IPS-NIHi11 (cell line): Measurements from ENCODE around the gene HBG2.
"Not testable (repeated sequence)": the region's sequence is repeated elsewhere in the genome, so short reads cannot be mapped to it uniquely, and the experiment has no call there.

Experiments used
- DNase-seq: peaks from one replicate; pipeline ENCODE4 v3.0.0; 2012; ENCODE audit warnings: mixed read lengths, low spot score

The HBG2 gene

GRCh38 chr11:5254646-5255413 lies at the start of gene HBG2:
Gene HBG2, minus strand, starts transcription at chr11:5254781. Its CDS starts 53 bp downstream, at chr11:5254728.
- not testable (repeated sequence) for DNase-seq

- DNase-seq: no peak
Measured at GRCh38 chr11:5304046-5304445, 49.5 kb upstream of the HBG2 start.

DNA sequence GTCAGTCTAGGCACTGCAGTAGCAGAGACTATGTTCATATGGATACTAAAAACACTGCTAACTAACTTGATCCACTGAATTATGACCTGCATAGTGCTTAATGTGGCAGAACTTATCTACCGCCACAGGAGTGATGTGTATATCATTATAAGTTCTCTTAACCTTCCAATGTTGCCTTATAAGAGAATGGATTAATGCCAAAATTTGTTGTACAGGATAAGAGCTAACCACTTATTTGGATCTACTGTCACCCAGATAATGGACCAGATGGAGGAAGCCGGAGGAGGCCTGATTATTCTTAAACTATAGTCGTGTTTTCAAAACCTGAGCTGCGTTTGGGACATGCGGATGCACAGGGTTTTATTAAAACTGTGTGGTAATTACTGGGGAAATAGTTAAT lies 49.0 kb upstream of the HBG2 start:
- no peak for DNase-seq

DNA sequence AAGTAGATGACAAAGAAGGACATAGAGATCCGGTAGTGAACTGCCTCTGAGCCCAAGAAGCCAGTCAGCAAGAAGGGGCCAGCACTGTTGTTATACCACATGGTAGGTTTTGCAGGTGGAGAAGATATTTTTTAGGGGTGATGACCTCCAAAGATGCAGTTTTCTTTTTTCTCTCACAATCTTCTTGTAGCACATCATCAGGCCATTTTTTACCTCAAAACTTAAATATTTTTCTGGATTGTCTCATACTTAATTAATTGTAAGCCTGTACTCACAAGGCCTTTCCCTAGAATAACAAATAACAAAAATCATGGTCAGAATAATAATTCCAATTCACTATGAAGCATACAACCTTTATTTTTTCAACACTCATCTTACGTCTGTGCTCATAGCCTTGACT lies 47.3 kb upstream of the HBG2 start, which contains the start of gene OR51B4:
Gene OR51B4, minus strand, starts transcription at position 101 of the 400 bp plus-strand sequence. Its CDS starts 0 bp downstream, at position 101.
- DNase-seq: no peak

- no peak for DNase-seq
Measured at GRCh38 chr11:5300251-5300650, 45.7 kb upstream of the HBG2 start.

GRCh38 chr11:5298451-5298850 lies 43.9 kb upstream of the HBG2 start:
- DNase-seq: no peak

DNA sequence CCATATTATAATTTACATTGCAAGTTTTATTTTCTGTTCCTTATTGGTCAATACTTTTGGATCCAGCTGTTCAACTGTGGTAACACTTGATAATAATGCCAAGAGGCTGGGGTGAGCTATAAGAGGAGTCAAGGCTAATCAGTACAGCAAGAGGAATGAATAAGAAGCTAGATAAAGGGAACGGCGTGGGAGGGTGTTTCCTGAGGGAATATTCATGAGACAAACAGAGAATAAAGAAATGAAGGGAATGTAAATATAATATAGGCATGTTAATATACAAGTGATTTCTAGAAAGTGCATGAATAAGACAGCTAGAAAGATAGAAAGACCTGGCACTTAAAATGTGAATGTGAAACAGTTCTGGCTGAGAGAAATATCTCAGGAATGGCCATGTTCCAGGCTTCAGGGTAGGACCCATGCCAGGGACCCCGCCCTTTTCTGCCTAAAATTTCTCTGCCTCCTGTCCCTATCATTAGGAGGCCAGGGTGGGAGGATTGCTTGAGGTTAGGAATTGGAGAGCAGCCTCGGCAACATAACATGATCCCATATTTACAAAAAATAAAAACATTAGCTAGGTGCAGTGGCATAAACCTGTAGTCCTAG lies 43.2 kb upstream of the HBG2 start:
- no peak for DNase-seq

- DNase-seq: not testable (repeated sequence)
Measured at GRCh38 chr11:5294342-5294995, 39.9 kb upstream of the HBG2 start.

GRCh38 chr11:5293028-5293427 lies 38.4 kb upstream of the HBG2 start:
- DNase-seq: no peak

DNA sequence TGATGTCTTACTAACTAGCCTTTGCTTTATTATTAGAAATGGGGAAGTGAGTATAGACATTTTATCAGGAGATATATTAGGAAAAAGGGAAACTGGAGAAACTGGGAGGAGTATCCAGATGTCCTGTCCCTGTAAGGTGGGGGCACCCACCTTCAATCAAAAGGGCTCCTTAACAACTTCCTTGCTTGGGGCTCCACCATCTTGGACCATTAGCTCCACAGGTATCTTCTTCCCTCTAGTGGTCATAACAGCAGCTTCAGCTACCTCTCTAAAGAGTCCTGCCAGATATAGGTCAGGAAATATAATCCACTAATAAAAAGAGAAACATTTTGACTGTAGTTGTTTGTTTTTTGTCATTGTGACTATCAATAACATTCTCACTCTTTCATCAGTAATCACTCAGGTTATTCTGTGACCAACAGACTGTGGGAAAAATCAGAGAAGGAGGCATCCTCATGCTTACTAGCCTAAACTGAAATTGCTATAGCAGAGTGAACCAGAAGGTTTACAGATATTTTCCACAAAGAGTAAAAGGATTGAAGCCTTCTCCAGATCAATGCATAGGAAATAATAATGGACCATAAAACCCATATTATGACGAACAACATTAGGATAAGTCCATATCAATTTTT lies 36.7 kb upstream of the HBG2 start:
- peak; percentile 34 for DNase-seq

- no peak for DNase-seq
Measured at GRCh38 chr11:5290106-5290505, 35.5 kb upstream of the HBG2 start.

GRCh38 chr11:5289696-5290095 lies 35.1 kb upstream of the HBG2 start:
- DNase-seq: no peak

DNA sequence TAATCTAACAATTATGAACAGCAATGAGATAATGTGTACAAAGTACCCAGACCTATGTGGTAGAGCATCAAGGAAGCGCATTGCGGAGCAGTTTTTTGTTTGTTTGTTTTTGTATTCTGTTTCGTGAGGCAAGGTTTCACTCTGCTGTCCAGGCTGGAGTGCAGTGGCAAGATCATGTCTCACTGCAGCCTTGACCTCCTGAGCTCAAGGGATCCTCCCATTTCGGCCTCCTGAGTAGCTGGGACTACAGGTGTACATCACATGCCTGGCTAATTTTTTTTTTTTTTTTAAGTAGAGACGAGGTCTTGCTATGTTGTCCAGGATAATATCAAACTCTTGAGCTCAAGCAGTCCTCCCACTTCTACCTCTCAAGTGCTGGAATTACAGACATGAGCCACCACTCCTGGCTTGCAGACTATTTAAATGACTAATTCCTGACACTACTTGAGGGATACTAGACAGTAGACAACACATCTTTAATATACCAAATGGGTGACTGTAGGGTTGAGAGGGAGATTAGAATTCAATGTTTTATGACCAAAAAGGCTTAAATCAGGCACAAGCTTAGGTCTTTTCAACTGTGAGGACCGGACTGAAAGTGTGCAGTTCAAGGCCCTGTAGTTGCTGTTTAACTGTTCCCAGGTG lies 34.4 kb upstream of the HBG2 start:
- no peak for DNase-seq

GRCh38 chr11:5288108-5288905 lies 33.7 kb upstream of the HBG2 start:
- no peak for DNase-seq

GRCh38 chr11:5286901-5287300 lies 32.3 kb upstream of the HBG2 start:
- no peak for DNase-seq

DNA sequence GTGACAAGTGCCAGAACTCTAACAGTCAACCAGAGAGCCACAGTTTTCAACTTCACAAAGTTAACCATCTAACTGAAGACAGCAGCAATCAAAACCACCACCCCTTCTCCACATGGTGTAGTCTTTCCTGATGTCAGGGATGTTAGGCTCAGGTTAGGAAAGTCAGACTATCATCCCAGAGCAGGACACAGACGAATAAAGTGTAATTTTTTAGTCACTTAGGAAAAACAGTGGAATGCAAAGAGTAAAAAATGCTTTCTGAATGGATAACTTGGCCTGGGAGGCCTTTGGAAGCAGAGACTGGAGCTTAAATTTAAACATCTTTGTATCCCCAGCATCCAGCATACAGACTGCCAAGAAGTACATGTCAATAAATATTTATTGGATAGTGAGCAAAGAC lies 31.8 kb upstream of the HBG2 start:
- DNase-seq: no peak

DNA sequence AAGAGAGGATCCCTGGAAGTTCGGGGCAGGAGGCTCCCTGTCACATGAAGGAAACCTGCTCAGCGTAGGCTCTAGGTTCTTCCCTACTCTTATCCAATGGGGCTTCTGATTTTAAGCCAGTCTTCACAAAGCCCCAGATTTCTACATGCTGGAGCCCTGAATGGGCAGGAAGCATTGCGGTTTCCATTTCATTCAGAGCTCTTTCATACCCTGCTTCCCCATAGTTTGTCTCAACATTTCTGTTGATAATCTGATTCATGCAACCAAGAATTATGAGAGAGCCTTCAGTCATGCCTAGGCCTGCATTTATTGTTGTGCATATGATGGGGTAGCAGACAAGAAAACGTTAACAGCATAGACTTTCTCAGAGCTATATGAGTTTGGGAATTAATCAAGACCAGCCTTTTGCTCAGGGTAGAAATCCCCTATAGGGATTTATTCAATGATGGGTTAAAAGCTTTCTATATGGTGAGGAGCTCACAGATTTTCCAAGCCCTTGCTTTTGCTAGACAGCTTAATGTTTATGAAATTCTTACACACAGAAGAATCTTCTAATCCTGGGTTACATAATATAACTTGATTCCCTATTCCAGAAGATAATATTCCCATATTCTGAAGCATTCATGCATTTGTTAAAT lies 31.2 kb upstream of the HBG2 start:
- no peak for DNase-seq

DNA sequence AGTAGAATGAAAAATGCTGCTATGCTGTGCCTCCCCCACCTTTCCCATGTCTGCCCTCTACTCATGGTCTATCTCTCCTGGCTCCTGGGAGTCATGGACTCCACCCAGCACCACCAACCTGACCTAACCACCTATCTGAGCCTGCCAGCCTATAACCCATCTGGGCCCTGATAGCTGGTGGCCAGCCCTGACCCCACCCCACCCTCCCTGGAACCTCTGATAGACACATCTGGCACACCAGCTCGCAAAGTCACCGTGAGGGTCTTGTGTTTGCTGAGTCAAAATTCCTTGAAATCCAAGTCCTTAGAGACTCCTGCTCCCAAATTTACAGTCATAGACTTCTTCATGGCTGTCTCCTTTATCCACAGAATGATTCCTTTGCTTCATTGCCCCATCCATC lies 30.1 kb upstream of the HBG2 start:
- no peak for DNase-seq

- DNase-seq: no peak
Measured at GRCh38 chr11:5283882-5284281, 29.3 kb upstream of the HBG2 start.

- DNase-seq: no peak
Measured at GRCh38 chr11:5283086-5283485, 28.5 kb upstream of the HBG2 start.

GRCh38 chr11:5282628-5283027 lies 28.0 kb upstream of the HBG2 start:
- no peak for DNase-seq
